Stimulated activated CD8-positive, alpha-beta memory T cell treated with anti-CD3 and anti-CD28 coated beads, Interleukin-12 subunit alpha, Interleukin-12 subunit beta, amount 100 ng/mL, for 4 hours (primary cell): Measurements from ENCODE around the gene CCL15.
"Not testable (repeated sequence)": the region's sequence is repeated elsewhere in the genome, so short reads cannot be mapped to it uniquely, and the experiment has no call there.

Source experiments
- DNase-seq: peaks from one replicate; pipeline ENCODE4 v3.0.0-alpha.2; 2020; ENCODE audit warnings: low read depth

CCL15 gene, protein sequence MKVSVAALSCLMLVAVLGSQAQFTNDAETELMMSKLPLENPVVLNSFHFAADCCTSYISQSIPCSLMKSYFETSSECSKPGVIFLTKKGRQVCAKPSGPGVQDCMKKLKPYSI

DNA sequence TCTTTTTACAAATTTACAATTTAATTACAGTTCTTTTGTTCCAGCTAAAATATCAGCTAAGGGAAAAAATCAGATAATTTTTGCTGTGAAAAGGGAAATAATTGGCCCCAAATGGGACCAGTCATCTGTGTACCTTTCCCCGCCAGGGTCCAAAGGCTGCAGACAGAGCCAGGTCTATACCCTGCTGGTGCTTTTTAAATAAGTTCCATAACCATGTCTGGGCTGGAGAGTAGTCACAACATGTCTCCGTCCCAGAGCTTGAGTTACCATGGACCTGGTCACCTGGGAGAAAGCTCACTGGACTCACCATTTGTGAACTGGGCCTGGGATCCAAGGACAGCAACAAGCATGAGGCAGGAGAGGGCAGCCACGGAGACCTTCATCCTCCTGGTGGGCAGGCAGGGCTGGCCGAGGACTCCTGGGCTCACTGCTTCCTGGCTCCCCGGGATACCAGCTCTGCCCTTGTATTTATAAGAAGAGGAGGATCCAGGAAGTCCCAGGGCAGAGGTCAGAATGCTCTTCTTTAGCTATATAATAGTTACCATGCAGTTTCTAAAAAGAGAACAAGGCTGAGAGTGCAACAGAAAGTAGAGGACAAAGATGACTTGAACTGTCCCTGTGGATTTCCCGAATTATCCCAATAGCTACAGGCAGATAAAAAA lies at the start of gene CCL15:
Gene CCL15 (minus strand): TSS at position 444 of the 662 bp plus-strand sequence. CDS start 61 bp downstream, at position 383.
- no peak for DNase-seq

DNA sequence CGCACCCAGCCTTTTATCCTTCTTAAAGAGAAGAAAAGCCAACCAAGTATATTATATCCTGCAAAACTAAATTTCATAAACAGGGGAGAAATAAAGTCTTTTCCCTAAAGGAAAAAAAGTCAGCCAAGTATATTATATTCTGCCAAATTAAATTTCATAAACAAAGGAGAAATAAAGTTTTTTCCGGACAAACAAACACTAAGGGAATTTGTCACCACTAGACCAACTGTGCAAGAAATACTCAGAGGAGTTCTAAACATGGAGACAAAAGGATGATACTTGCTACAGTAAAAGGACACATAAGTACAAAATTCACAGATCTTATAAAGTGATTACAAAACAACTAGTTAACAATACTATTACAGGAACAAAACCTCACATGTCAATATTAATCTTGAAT lies 48.3 kb upstream of the CCL15 start:
- no peak for DNase-seq

DNA sequence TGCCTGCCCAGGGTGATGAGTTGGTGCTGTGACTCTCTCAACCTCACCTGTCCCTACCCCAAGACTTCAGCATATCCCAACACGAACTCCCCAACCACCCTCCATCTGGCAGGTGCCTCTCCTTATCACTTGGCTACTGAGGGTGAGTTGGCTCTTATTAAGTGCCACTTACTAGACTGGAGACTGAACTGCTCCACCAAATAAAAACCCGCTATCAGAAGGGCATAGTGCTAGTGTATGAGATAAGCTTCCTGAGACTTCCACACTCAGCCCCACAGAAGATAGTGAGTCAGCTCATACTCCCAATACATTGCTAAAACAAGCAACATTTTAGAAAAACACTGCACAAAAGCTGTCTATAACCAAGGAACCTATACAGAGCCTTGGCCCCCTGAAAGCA lies 46.7 kb upstream of the CCL15 start:
- no peak for DNase-seq

DNA sequence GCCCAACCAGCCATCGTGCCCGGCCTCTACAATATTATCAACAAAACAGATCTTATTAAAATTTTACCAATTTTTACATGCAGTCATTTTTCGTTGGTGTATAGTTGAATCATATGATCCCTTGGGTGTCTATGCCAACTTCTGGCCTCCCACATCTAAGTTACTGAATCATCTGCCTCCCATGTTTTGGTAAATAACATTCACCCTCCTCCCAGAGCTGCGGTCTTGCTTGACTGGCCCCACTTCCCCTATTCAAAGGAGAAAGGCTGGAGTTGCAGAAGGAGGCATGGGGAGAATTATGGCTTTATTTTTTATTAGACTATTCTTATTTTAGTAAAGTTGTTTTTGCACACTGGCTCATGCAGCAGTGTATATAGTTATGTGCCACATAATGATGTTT lies 34.9 kb upstream of the CCL15 start:
- no peak for DNase-seq

DNA sequence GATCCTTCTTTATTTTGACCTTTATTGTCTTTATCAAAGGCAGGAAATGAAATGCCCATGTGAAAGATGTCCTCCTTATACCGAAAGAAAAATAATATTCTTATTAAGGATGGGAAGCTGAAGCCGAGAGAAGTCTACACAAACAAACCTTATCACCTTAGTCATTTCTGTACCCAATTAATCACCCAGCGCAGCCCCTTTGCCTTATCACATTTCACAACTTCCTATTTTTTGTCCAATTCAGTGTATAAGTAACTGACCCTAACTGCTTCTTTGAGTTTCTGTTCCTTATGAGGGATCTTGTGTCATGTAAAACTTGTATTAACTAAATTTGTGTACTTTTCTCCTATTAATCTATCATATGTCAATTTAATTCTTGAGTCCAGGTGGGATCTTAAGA lies 32.8 kb upstream of the CCL15 start:
- no peak for DNase-seq

DNA sequence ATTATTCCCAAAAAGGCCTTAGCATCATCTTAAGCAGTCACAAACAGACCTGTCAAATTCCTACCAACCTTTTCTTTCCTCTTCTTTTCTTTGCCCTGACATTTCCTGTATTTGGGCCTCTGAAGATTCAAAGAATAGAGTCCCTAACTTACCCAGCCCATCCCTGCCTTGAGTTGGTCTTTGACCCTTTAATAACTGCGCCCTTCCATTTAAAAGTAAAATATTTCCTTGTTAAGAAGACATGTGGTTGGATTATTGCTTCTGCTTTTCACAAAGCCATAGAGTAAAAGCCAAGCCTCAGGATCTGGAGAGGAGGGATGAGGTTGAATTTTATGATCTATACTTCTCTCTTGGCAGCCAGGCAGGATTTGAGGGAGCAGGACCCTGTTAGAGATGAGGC lies 29.6 kb upstream of the CCL15 start:
- no peak for DNase-seq

DNA sequence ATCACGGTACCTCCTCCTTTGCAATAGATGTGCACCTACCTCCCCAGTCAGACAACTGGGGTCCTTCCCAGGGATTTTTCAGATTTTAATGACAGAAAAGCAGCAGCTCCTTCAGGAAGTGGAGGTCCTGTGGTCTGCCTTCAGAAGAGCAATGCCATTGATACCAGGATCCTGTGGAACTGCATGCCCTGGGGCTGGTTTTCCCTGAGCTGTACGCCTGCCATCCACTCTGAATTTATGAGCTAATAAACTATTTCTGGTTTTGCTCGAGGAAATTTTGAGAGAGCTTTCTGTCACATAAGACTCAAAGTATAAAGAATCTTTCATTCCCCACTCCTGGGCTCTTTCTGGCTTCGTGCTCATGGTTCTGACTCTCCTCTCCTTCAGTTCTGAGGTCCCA lies 26.4 kb upstream of the CCL15 start:
- DNase-seq, result no peak

DNA sequence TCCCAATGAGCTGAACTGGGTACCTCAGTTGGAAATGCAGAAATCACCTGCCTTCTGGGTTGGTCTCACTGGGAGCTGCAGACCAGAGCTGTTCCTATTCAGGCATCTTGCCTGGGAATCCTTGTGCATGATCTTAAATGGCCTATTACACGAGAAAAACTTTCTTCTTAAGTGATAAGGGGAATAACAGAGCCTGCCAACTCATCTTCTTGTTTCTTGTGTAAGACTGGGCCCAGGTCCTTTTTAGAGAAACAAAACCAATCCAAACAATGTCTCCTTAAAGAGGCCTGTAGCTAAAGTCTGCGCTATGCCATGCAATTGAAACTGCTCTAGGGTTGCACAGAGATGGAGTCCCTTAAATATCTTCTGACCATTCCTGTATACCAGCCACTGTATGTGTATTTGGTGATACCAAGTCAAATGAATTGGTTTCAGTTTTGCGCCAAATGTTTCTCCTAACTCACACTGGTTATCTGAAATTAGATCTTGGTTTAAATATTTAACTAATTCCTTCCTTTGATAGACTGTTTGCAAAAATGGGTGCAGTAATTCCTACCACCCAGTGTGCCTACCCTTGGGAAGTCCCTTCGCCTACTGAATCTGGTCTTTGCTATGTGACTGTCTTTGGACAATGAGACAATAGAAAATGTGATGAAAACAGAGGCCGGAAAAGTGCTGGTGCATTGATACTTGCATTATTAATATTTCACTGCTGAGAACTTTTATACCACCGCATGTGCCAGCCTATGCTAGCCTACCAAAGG lies 22.9 kb upstream of the CCL15 start:
- no peak for DNase-seq

DNA sequence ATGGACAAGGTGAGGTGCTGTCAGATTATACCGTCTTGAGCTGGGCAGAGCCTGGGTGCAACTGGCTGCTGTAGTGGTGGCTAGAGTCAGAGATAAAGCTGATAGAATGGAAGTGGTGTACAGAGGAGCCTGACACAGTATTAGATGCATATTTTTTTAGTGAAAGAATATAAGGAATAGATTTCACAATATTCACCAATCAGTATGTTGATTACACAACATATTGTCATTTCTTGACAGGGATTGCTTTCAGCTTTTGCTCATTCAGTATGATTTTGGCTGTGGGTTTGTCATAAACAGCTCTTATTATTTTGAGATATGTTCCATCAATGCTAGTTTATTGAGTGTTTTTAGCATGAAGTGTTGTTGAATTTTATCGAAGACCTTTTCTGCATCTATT lies 18.1 kb upstream of the CCL15 start:
- DNase-seq, result no peak

DNA sequence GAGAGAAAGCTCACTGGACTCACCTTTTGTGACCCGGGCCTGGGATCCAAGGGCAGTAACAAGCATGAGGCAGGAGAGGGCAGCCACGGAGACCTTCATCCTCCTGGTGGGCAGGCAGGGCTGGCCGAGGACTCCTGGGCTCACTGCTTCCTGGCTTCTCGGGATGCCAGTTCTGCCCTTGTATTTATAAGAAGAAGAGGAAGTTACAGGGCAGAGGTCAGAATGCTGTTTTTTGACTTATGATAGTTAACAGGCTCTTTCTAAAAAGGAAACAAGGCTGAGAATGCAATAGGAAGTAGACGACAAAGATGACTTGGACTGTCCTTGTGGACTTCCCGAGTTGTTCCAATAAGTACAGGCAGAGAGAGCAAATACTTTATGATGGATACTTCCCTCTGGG lies 16.4 kb upstream of the CCL15 start, which contains the start of gene CCL23:
Gene CCL23 (minus strand): TSS at position 174 of the 400 bp plus-strand sequence. CDS start 75 bp downstream, at position 99.
- DNase-seq, result no peak

DNA sequence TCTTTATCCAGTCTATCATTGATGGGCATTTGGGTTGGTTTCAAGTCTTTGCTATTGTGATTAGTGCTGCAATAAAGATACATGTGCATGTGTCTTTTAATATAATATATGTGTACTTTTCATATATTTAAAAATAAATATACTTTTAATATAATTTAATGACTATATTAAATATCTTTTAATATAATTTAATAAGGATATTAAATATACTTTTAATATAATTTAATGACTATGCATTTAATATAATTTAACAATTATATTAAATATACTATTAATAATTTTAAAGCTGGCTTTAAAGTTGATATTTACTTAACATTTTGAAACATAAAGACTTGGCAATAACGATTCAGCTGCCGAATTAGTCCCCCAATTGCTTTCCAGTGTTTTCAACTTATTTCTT lies 15.2 kb upstream of the CCL15 start:
- no peak for DNase-seq

DNA sequence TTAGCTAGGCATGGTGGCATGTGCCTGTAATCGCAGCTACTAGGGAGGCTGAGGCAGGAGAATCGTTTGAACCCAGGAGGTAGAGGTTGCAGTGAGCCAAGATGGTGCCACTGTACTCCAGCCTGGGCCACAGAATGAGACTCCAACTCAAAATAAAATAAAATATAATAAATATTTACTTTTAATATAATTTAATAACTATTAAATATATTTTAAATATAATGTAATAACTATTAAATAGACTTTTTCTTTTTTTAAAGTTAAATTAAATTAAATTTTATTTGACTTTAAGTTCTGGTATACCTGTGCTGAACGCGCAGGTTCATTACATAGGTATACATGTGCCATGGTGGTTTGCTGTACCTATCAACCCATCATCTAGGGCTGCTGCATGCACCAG lies 14.5 kb upstream of the CCL15 start:
- not testable (repeated sequence) for DNase-seq

DNA sequence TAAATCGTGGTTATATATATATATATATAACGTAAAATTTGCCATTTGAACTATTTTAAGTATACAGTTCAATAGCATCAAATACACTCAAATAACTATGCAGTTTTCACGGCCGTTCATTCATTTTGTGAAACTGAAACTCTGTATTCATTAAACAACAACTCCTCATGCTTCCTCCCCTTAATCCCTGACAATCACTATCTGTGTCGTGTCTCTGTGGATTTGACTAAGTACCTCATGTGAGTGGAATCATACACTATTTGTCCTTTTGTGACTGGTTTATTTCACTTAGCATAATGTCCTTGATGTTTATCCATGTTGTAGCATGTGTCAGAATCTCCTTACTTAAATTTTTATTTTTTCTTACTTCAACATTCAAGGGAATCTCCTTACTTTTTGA lies 13.6 kb upstream of the CCL15 start:
- DNase-seq, result no peak

DNA sequence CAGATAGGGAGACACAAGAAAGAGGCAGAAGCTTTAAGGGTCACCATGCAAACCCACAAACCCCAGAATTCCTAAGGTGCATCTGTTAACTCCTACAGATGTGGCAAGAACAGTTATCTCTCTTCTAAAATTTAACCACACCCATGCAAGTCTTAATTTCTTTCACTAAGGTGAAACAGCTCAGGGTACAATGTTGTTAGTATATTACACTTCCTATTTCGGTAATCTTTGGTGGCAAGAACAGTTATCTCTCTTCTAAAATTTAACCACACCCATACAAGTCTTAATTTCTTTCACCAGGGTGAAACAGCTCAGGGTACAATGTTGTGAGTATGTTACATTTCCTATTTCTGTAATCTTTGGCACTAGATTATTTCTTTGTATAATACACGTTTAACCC lies 9.8 kb upstream of the CCL15 start:
- no peak for DNase-seq

DNA sequence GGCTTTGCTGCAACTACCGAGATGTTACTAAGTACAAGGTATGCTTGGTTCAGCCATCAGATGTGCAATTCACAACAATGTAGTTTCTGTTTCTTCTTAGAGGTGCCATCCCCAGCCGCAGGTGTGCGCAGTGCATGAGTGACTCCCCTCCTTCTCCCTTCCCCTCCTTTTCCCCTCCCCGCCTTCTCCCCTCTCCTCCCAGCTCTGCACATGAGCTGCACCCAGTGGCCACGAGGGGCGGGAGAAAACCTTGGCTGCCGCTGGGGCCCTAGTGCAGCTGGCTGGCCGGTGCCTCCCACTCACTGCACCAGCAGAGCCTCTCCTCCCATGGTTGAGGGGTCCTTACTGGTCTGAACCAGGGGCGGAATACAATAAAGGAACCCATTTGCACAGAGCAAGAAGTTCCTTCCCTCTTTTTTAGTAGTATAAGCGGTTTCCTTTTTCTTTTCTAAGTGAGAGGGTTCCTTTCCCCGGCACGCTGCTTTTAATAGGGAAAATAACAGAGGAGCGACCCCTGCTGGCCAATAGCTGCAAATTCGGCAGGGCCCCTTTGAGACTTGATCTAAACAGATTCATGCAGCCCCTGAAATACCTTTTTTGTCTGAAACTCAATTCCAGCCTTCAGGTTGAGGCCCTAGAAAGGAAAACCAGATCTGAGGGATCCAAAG lies 7.8 kb upstream of the CCL15 start:
- no peak for DNase-seq

DNA sequence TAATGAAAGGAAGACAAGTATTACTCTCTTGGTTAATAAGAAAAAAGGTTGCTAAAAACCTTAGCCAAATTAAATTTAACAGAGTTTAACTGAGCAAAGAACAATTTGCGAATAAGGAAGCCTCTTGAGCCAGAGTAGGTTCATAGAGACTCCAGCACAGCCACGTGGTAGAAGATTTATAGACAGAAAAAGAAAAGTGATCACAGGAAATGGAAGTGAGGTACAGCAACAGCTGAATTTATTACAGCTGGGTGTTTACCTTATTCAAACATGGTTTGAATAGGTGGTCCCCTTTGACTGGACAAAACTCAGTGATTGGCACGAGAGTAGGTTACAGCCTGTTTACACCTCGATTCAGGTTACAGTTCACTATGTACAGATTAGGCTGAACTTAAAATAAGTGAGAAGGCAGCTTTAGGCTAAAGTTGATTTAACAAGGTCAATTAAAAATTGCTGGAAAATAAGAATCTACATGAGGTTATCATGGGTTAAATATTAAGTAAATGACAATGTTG lies 3.3 kb upstream of the CCL15 start:
- no peak for DNase-seq

DNA sequence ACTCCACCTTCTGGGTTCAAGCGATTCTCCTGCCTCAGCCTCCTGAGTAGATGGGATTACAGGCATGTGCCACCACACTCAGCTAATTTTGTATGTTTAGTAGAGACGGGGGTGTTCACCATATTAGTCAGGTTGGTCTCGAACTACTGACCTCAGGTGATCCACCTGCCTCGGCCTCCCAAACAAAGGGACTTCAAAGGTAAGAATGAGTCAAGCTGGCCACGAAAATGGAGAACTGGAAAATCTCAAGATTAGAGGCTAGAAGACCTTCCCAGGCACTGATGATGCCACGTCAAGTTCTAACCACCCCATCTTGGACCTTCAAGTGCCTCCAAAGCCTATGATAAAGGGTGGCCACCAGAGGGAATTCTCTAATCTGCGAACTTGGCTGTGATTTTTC lies 1.3 kb upstream of the CCL15 start:
- no peak for DNase-seq

DNA sequence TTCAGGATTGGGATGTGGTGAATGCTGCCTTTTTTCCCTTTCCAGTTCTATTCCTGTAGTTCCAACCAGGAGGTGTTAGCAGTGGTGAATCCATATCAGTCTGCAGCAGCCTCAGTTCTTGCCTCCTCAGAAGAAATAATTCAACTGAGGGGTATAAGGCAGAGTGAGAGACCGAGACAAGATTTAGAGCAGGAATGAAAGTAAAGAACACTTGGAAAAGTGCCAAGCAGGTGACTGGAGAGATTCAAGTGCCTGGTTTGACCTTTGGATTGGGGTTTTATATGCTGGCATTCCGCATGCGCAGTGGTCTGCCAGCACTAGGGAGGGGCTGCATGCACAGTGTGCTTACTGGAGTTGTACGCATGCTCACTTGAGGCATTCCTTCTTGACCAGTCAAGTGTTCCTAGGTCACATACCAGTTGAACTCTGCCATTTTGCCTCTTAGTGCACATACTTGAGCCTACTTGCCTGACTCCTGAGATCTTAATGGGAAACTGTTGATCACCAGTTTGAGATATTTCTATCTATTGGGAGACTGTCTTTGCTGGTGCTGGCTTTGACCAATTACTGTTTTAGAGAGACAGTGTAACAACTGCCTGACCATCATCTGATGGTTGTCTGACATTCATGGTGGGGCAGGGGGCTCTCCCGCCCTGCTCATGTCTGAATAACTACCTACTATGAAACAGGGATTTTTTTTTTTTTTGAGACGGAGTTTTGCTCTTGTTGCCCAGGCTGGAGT lies 680 bp upstream of the CCL15 start:
- no peak for DNase-seq

DNA sequence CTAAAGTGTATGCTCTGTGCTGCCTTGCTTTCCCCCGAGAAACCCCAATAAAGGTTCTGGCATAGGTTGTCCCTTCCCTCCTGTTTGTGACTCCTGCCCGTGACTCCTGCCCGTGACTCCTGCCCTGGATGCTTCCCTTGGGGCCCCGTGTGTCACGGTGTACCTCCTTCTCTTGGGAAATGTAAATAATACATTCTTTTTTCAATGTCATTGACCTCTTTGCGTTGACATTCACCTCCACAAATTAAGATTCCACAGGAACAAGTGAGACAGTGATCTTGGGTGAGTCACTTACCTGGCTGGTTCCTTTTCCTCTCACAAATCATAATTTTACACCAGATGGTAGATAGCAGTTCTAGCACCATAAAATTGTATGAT lies 632 bp downstream of the CCL15 start:
- no peak for DNase-seq

DNA sequence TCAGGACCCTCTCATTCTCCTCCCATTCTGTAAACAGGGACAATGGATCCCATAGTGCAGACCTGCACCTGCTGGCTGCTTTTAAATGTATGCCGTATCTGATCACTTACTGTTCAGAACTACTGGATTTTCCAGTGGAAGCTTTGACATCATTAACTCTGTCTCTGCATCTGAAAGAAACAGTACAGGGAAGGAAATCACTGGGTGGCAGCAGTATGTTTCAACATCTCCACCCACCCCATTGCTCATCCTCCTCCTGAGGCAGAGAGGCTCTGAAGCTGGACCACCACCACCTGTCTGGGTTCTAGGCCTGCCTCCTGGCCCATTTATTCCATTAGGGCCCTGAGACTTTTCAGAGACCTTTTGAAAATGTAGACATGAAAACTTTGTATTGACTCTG lies 2.6 kb downstream of the CCL15 start:
- DNase-seq, result no peak

DNA sequence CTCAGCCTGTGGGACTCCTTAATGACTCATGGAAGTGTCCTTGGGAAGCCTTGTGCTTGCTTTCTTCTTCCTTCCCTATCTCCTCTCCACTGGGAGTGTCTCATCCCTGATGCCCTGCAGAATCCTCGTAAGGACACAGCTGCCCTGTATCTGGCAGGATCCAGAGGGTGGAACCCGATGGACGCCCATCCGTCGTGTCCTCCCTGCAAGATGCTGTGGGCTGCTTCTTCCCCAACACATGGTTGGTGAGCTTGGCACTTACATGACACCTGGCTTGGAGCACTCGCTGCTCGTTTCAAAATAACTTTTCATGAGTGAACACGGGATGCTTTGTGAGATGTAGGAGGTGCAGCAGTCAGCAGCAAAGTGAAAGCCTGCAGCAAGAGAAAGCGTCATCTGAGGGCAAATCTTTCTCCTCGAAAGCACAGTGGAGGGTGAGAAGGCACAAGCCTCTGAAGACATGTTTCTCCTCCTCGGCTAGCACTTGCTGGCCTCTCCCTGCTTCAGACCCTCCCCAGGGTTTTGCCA lies 3.3 kb downstream of the CCL15 start:
- DNase-seq, result no peak

DNA sequence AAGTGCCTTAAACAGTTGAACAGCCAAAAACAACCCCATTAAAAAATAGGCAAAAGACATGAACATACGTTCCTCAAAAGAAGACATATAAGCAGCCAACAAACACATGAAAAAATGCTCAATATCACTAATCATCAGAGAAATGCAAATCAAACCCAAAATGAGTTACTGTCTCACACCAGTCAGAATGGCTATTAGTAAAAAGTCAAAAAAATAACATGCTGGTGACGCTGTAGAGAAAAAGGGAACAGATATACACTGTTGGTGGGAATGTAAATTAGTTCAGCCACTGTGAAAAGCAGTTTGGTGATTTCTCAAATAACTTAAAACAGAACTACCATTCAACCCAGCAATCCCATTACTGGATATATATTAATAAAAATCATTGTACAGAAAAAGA lies 6.0 kb downstream of the CCL15 start:
- not testable (repeated sequence) for DNase-seq
